HG03108 (cell line): Measurements from ENCODE around the gene GREB1L.
"Not testable (repeated sequence)": the region's sequence is repeated elsewhere in the genome, so short reads cannot be mapped to it uniquely, and the experiment has no call there.

ENCODE experiments used
- ATAC-seq: cut with Tn5 transposase; IDR thresholded peaks from one replicate; pipeline ENCODE4 v1.9.1; 2021; ENCODE audit warnings: moderate library complexity; ENCODE audit not compliant: unreplicated experiment

Gene GREB1L

GRCh38 chr18:21262979-21263378, 20.9 kb downstream of the GREB1L start:
- no peak for ATAC-seq

- no peak for ATAC-seq
These were observed 22.6 kb downstream of the GREB1L start for GRCh38 chr18:21264651-21265050.

- ATAC-seq: no peak
These were observed 24.1 kb downstream of the GREB1L start for GRCh38 chr18:21265971-21266673.

DNA sequence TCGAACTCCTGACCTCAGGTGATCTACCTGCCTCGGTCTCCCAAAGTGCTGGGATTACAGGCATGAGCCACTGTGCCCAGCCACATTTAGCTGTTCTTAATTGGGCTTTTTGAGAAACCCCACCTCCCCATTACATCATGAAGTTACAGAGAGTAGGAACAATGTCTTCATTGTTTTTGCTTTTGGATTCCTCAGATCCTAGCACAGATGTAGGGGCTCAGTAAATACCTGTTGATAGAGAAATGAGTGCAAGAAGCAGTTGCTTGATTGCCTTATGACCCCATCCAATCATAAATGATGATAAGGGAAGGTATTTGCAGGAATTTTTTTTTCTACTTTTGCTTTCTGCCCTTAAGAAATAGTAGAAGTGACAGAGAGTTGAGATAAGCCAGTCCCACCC, 25.4 kb downstream of the GREB1L start:
- ATAC-seq: no peak

GRCh38 chr18:21269349-21269748, 27.3 kb downstream of the GREB1L start:
- no peak for ATAC-seq

- no peak for ATAC-seq
These were observed 28.4 kb downstream of the GREB1L start for GRCh38 chr18:21270453-21270852.

DNA sequence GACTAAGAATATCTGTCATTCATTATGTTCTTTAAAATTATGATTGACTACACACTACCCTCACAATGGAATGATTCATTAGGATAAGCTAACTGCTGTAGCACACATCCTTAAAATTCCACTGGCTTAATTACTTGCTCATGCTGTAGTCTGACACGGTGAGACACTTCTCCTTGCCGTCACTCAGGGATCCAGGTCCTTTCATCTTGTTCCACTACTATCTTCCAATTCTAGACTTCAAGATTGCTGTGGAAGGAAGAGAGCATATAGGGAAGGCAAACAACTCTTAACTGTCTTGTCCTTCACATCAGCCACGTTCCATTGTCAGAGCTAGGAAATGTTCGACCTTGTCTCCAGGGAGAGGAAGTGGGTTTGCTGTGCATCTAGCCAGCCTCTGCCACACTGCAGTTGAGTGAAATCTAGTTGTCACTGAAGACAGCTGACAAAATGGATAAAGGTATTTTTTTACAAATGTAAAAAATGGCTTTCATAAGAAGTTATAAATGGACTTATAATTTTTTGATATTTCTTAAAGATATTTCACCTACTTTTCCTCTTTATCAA, 30.1 kb downstream of the GREB1L start:
- ATAC-seq: no peak

- ATAC-seq: no peak
These were observed 31.5 kb downstream of the GREB1L start for GRCh38 chr18:21273568-21273967.

DNA sequence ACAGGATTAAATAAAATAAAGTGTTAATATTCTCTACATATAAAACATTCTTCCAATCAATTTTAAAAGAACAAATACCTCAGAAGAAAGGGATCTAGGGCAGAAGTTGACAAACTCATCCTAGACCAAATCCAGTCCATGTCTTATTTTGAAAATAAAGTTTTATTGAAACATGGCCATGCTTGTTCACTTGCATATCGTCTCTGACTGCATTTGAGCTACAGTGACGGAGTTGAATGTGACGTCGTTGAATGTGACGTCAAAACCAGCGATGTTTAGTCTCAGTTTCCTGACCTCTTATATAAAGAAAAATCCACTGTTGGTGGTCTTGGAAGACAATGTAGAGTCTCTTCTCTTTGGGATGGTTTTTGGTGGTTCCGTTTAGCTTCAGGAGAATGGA, 33.6 kb downstream of the GREB1L start:
- no peak for ATAC-seq

DNA sequence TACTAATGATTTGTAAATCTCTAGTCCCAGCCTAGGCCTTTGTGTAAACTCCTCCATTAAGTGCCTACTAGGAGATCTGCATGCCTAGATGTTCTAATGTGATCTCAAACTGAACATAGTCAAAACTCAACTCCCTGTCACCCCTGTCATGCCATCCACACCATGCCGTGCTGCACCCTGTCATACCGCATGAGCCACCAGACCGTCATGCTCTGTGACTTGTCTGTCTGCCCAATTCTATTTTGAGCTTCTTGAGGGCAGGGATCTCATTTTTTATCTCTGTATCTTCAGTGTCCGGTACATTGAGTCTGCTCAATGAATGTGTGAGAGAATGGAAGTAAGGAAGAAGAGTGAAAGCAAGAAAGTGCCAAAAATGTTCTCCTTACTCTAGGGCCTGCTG, 35.5 kb downstream of the GREB1L start:
- ATAC-seq: no peak

DNA sequence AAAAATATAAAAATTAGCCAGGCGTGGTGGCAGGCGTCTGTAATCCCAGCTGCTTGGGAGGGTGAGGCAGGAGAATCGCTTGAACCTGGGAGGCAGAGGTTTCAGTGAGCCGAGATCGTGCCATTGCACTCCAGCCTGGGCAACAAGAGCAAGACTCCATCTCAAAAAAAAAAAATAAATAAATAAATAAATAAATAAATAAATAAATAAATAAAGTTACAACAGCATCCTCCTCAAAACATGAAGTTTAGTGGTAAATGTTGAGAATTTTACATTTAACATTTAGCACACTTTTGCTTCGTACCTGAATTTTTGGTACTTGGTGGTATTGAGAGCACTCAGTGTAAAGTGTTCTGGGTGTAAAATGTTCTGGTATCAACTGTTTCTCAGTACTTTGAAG, 36.2 kb downstream of the GREB1L start:
- not testable (repeated sequence) for ATAC-seq

- ATAC-seq: no peak
These were observed 39.6 kb downstream of the GREB1L start for GRCh38 chr18:21281603-21282002.

DNA sequence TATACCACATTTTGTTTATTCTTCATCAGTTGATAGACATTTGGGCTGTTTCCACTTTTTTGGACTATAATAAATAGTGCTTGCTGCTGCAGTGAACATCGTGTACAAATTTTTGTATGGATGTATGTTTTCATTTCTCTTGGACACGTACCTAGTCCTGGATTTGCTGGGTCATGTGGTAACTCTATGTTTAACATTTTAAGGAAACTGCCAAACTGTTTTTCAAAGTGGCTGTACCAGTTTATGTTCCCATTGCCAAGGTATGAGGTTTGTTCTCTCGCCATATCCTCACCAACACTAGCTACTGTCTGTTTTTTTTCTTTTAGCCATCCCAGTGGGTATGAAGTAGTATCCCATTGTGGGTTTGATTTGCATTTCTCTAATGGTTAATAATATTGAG, 42.5 kb downstream of the GREB1L start:
- no peak for ATAC-seq

GRCh38 chr18:21289827-21290226, 47.8 kb downstream of the GREB1L start:
- no peak for ATAC-seq

GRCh38 chr18:21291106-21291505, 49.1 kb downstream of the GREB1L start:
- no peak for ATAC-seq

GRCh38 chr18:21293479-21293878, 51.4 kb downstream of the GREB1L start:
- ATAC-seq: no peak

- no peak for ATAC-seq
These were observed 53.1 kb downstream of the GREB1L start for GRCh38 chr18:21295101-21295500.

GRCh38 chr18:21296045-21296444, 54.0 kb downstream of the GREB1L start:
- ATAC-seq: no peak

DNA sequence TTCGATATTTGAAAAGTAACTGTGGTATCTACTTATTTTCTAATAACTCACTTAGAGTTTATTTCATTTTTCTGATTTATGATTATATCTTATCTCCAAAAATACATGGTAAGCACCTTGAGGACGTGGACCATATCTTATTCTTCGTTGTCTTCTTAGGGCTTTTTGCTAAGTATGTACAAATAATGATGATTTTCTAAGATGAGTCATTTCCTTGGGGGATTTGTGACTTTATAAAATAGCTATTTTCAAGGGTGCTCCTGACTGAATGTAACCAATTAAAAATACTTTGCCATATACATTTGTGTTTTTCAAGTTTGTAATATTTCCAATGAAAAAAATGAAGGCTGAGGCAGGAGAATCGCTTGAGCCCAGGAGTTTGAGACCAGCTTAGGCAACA, 56.3 kb downstream of the GREB1L start:
- ATAC-seq: no peak

GRCh38 chr18:21300035-21300907, 58.2 kb downstream of the GREB1L start:
- no peak for ATAC-seq

- ATAC-seq: no peak
These were observed 58.8 kb downstream of the GREB1L start for GRCh38 chr18:21300908-21301200.

DNA sequence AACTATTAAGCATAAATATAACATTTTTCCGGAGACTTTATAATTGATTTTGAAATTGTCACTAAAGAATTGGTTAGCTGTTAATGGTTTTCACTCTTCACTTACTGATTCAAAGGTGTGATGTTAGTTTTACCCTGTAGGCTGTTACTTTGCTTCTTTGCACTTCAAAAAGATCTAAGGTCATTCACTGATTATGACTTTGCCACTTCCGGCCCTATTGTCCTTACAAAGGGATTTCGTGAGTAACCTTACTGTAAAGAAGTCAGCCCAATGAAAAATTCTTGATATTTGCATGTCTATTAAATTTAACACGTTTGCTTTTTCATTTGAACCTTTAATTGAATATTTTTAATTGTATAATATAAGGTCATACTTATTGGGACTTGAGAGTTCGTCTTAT, 61.4 kb downstream of the GREB1L start:
- ATAC-seq: no peak
